CD4-positive, alpha-beta T cell treated with Interleukin-2 at 100 ng/mL for 4 hours (primary cell): Measurements from ENCODE around the gene RBFOX1.

ENCODE experiments used
- DNase-seq: peaks from one replicate; pipeline ENCODE4 v3.0.0-alpha.2; 2020; ENCODE audit warnings: low spot score

Gene RBFOX1

GRCh38 chr16:7334801-7335560, 2.3 kb downstream of the RBFOX1 start:
- no peak for DNase-seq

GRCh38 chr16:7335991-7336634, 3.5 kb downstream of the RBFOX1 start:
- no peak for DNase-seq

- DNase-seq = no peak
These were observed 4.1 kb downstream of the RBFOX1 start for GRCh38 chr16:7336742-7337141.

GRCh38 chr16:7338826-7339225, 6.2 kb downstream of the RBFOX1 start:
- DNase-seq = no peak

- DNase-seq = no peak
These were observed 7.1 kb downstream of the RBFOX1 start for GRCh38 chr16:7339700-7340099.

GRCh38 chr16:7340938-7341337, 8.3 kb downstream of the RBFOX1 start:
- DNase-seq = no peak

- no peak for DNase-seq
These were observed 10.0 kb downstream of the RBFOX1 start for GRCh38 chr16:7342598-7342997.

GRCh38 chr16:7343243-7343642, 10.6 kb downstream of the RBFOX1 start:
- no peak for DNase-seq

GRCh38 chr16:7344830-7345780, 12.5 kb downstream of the RBFOX1 start:
- DNase-seq = no peak

- no peak for DNase-seq
These were observed 18.2 kb downstream of the RBFOX1 start for GRCh38 chr16:7350806-7351205.

GRCh38 chr16:7351610-7352510, 19.2 kb downstream of the RBFOX1 start:
- DNase-seq = no peak

GRCh38 chr16:7355758-7356157, 23.1 kb downstream of the RBFOX1 start:
- no peak for DNase-seq

- no peak for DNase-seq
These were observed 28.9 kb downstream of the RBFOX1 start for GRCh38 chr16:7361416-7362129.

- DNase-seq = no peak
These were observed 29.6 kb downstream of the RBFOX1 start for GRCh38 chr16:7362231-7362630.

GRCh38 chr16:7363422-7364417, 31.1 kb downstream of the RBFOX1 start:
- no peak for DNase-seq

- DNase-seq = no peak
These were observed 33.4 kb downstream of the RBFOX1 start for GRCh38 chr16:7366041-7366440.

GRCh38 chr16:7366993-7367880, 34.6 kb downstream of the RBFOX1 start:
- DNase-seq = no peak

- no peak for DNase-seq
These were observed 36.6 kb downstream of the RBFOX1 start for GRCh38 chr16:7369204-7369603.

GRCh38 chr16:7372095-7372494, 39.5 kb downstream of the RBFOX1 start:
- DNase-seq = no peak
